ENCODE measurements around the gene SHTN1.

SHTN1 gene

DNA sequence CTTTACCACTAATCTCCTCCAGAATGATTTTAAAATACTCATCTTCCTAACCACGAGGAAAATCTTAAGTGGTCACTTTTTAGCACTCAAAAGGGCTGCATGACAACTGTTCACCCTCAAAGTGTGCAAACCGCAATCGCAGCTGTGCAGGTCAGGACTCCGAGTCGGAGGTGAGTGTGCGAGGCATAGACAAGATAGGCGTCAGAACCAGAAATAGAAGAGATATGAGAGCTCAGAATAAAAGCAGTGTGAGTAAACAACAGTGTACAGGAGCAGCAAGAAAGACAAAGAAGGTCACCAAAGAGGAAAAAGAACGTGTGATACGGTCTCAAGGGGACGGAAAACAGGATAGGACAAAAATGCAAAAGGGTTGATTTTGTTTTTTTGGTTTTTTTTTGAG is 173.2 kb downstream of the SHTN1 start:
- DNase-seq (ENCODE audit: low spot score) = no peak

Measured in COLO829 (cell line).